GM12875 (cell line): ENCODE results near the gene MLXIPL.
A peak's percentile ranks its signal among the peaks of the same experiment; 100 is the strongest.
"Not testable (repeated sequence)": the region's sequence is repeated elsewhere in the genome, so short reads cannot be mapped to it uniquely, and the experiment has no call there.

Experiments used
- H3K4me3 ChIP-seq: one replicate; pipeline ENCODE4 v1.5.1; 2011; ENCODE audit warnings: low read depth, low read length, control low read depth
- CTCF ChIP-seq: IDR thresholded peaks from 2 replicates; pipeline ENCODE4 v1.5.1; 2011; ENCODE audit warnings: low read depth, mild to moderate bottlenecking, control low read depth, inconsistent platforms, low read length, moderate library complexity, borderline replicate concordance; ENCODE audit not compliant: insufficient read depth

The MLXIPL gene

GRCh38 chr7:73596191-73597065, 27.9 kb downstream of the MLXIPL start:
- H3K4me3 ChIP-seq: no peak overlapping the region
- TF ChIP-seq CTCF: no peak

- no peak for TF ChIP-seq CTCF
- no peak overlapping the region for H3K4me3 ChIP-seq
Measured at GRCh38 chr7:73595358-73595757, 29.0 kb downstream of the MLXIPL start.

GRCh38 chr7:73593207-73594045, 30.9 kb downstream of the MLXIPL start:
- H3K4me3 ChIP-seq: no peak overlapping the region
- 0 out of 2 replicates have a peak, but pooled peaks have one; percentile 15 for TF ChIP-seq CTCF

GRCh38 chr7:73586911-73587310, 37.4 kb downstream of the MLXIPL start:
- TF ChIP-seq CTCF: no peak
- no peak overlapping the region for H3K4me3 ChIP-seq

- no peak for TF ChIP-seq CTCF
Measured at GRCh38 chr7:73585196-73585595, 39.1 kb downstream of the MLXIPL start.

GRCh38 chr7:73582664-73583202, 41.6 kb downstream of the MLXIPL start:
- TF ChIP-seq CTCF: no peak

More at GRCh38 chr7:73585196-73585595, 39.1 kb downstream of the MLXIPL start:
- H3K4me3 ChIP-seq: no peak overlapping the region

GRCh38 chr7:73581006-73581405, 43.3 kb downstream of the MLXIPL start:
- H3K4me3 ChIP-seq: not testable (repeated sequence)

More at GRCh38 chr7:73582664-73583202, 41.6 kb downstream of the MLXIPL start:
- no peak overlapping the region for H3K4me3 ChIP-seq
